SK-N-MC (cell line): ENCODE measurements around the gene CSGALNACT2.

Experiments
- DNase-seq: peaks from one replicate; pipeline ENCODE4 v3.0.0-alpha.2; 2011; ENCODE audit warnings: low read depth, low spot score
- H3K27ac ChIP-seq: fragments of 200-600 bp; sonication (generic); 2 replicates; pipeline ENCODE4 v1.5.1; 2016; ENCODE audit warnings: mixed run types
- H3K36me3 ChIP-seq: fragments of 200-600 bp; sonication (generic); 2 replicates; pipeline ENCODE4 v1.6.1; 2017; ENCODE audit warnings: antibody characterized with exemption, low read length, mixed read lengths; ENCODE audit not compliant: insufficient read depth
- H3K4me3 ChIP-seq: fragments of 200-600 bp; sonication (generic); 2 replicates; pipeline ENCODE4 v1.5.1; 2016
- H3K9ac ChIP-seq: fragments of 200-600 bp; sonication (generic); 2 replicates; pipeline ENCODE4 v1.8.0; 2017; ENCODE audit warnings: mixed run types, mixed read lengths; ENCODE audit not compliant: insufficient read length
- H3K9me3 ChIP-seq: fragments of 200-600 bp; sonication (generic); 2 replicates; pipeline ENCODE4 v1.6.1; 2017; ENCODE audit warnings: low read depth, mild to moderate bottlenecking, antibody characterized with exemption, low read length, moderate library complexity, mixed read lengths
- EZH2 ChIP-seq: fragments of 200-600 bp; sonication (generic); IDR thresholded peaks from one replicate; pipeline ENCODE4 v1.6.1; 2017; ENCODE audit warnings: antibody characterized with exemption
- FOXP2 ChIP-seq: optimal IDR thresholded peaks from 2 replicates; pipeline ENCODE3; 2011; ENCODE audit warnings: mild to moderate bottlenecking, moderate library complexity; ENCODE audit not compliant: insufficient read depth; ENCODE audit errors: extremely low read length, control extremely low read depth
- POLR2AphosphoS5 ChIP-seq: IDR thresholded peaks from 2 replicates; pipeline ENCODE4 v1.6.1; 2012; ENCODE audit warnings: mild to moderate bottlenecking, low read depth, low read length, borderline replicate concordance

Gene CSGALNACT2

DNA sequence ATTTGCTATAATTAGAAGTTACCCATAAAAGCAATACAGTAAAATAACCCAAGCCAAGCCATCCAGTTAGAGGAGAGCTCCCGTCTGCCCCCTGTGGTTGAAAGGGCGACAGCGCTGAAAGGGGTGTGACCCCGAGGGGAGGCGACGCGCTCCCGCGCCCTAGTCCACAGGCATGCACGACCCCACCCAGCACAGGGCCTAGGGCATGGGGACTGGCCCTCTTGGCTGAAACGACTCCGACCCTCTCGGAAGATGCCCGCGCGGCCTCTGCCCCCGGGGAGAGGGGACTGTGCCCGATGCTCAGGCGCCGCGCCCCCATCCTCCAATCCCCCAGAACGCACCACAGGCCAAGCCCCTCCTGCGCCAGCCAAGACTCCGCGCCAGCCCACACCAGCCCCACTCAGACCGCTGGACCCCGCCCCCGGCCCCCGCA lies 64.0 kb downstream of the CSGALNACT2 start:
- no peak overlapping the region for H3K9ac ChIP-seq
- no peak overlapping the region for H3K27ac ChIP-seq
- no peak overlapping the region for H3K4me3 ChIP-seq
- no peaks in the 10 kb centered on the region for H3K36me3 ChIP-seq
- H3K9me3 ChIP-seq, result no peaks in the 10 kb centered on the region
- TF ChIP-seq EZH2, result no peak
- no peak for TF ChIP-seq POLR2AphosphoS5
- TF ChIP-seq FOXP2, result no peak
- no peak for DNase-seq

DNA sequence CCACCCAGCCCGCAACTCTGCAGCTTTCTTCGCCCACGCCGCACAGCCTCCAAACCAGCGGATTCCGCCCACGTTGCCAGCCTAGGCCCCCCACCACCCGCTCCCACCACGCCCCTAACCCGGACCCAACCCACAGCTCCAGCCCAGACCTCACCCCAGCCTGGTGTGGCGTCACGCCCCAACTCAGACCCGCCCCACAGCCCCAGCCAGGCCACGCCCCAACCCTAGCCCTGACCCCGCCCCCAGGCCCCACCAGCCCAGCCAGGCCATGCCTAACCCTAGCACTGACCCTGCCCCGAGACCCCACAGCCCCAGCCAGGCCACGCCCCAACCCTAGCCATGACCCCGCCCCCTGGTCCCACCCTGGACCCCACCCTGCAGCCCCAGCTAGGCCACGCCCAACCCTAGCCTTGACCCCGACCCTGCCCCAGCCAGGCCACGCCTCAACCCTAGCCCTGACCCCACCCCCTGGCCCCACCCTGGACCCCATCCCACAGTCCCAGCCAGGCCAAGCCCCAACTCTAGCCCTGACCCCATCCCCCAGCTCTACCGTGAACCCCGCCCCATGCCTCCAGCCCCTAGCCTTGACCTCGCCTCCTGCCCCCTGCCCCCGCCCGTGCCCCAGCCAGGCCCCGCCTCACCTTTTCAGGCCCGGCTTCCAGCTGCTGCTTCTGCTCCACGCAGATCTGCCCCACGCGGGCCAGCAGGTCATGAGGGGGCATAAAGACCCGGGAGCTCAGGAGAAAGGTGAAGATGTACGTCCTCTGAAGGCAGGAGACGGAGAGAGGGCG lies 64.6 kb downstream of the CSGALNACT2 start:
- no peak for DNase-seq
- H3K9ac ChIP-seq, result no peak overlapping the region
- H3K27ac ChIP-seq, result no peak overlapping the region
- no peak overlapping the region for H3K4me3 ChIP-seq
- H3K9me3 ChIP-seq, result no peaks in the 10 kb centered on the region
- H3K36me3 ChIP-seq, result no peaks in the 10 kb centered on the region
- TF ChIP-seq POLR2AphosphoS5, result no peak

DNA sequence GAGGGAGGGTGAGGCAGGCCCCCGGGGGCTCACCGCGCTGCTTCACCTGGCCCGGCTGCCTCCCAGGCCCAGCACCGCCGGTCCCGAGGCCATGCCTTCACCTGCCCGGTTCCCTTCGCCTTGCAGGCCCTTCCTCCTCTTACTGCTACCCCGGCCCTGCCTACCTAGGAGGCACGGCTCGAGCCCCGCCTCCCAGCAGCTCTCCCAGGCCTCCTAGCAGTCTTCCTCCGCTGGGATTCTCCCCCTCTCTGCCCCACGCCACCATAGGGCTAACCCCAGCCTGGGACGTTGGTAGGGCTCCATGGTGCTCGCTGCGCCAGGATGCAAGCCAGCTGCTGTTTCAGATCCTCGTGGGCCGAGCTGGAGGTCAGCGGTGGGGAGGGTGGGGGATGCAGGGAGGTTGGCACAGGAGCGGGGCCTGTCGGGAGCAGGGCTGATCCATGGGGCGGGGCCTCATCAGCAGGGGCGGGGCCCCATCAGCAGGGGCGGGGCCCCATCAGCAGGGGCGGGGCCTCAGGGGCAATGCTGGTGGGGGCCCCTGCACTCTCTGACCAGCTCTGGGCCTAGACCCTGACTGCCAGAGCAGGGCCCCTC lies 65.3 kb downstream of the CSGALNACT2 start:
- Histone ChIP-seq H3K27ac (no peak overlapping the region), H3K36me3 (no peaks in the 10 kb centered on the region), H3K4me3 (no peak overlapping the region), H3K9ac (no peak overlapping the region), H3K9me3 (no peaks in the 10 kb centered on the region)
- DNase-seq, result no peak
- no peak for TF ChIP-seq FOXP2
- no peak for TF ChIP-seq EZH2
- no peak for TF ChIP-seq POLR2AphosphoS5

DNA sequence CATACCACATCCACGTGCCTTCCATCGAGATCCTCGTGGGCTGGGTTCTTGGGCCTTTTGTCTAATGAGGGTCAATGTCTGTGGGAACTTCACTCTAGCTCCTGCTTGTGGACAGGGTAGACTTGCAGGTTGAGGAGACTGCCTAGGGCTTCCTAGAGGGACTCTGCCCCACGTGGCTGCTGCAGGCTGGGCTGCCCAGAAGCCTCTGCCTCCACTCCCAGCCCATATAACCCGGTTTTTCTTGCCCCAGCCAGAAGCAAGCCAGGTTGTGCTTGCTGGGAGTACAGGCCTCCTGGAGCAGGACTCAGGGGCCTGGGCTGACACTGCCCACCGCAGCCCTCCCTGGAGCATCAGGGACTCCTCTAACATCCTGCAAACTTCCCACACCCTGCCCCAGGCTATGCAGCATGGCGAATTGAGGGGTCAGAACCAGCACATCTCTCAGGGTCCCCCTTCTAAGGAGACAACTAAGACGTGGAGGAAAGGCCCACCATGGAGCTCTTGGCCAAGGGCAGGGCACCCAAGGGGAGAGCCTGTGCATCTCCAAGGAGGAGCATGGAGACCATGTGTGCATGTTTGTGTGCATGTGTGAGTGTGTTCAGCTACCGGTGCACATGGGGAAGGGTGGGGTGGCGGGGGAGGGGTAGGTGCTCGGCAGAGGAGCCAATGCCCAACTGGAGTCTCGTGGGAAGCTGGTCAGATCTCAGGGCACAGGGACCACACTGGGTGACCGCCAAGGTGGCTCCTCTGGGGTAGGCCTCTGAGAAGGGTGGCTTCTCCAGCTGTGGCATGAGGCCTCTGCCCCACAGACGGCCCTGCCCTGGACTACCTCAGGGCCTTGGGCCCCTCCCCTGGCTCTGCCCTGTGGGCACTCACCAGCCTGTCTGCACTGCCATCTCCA lies 66.0 kb downstream of the CSGALNACT2 start:
- no peak for TF ChIP-seq EZH2
- no peak for TF ChIP-seq FOXP2
- TF ChIP-seq POLR2AphosphoS5, result no peak
- Histone ChIP-seq H3K9me3 (no peaks in the 10 kb centered on the region), H3K4me3 (no peak overlapping the region), H3K36me3 (no peaks in the 10 kb centered on the region), H3K9ac (no peak overlapping the region), H3K27ac (no peak overlapping the region)
- DNase-seq, result no peak

DNA sequence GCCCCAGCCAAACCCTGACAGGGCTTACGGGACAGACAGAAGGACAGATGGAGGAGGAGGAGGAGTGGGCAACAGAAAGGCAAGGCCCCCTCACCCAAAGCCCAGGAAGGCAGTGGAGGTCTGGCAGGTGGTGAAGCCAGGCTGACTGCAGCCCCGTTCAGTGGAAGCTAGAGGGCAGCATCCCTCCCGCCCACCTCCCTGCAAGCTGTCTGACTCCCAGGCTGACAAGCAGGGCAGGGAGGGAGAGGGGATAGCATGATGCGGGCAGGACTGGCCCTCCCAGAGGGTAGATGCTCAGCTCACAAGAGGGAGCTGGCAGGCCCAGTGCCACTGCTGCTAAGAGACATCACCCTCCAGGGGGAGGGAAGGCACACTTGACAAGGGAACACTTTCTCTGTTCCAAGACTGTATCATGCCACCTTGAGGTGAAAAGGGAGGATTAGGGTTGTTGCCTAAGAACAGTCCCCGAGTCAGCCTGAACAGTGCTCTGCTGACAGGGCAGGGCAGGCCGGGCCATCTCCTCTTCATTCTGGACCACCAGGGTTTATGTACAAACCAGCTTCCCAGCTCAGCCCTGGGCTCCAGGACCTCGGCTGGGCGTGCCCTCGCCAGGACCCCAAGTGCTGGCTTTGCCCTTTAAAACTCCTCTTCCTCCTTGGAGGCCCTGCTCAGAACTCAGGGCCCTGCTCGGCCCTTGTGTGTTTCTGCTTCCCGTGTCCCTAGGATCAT lies 66.9 kb downstream of the CSGALNACT2 start:
- no peak for TF ChIP-seq POLR2AphosphoS5
- no peak for TF ChIP-seq FOXP2
- no peak for TF ChIP-seq EZH2
- Histone ChIP-seq H3K27ac (no peak overlapping the region), H3K9me3 (no peaks in the 10 kb centered on the region), H3K4me3 (no peak overlapping the region), H3K9ac (no peak overlapping the region), H3K36me3 (no peaks in the 10 kb centered on the region)
- no peak for DNase-seq

DNA sequence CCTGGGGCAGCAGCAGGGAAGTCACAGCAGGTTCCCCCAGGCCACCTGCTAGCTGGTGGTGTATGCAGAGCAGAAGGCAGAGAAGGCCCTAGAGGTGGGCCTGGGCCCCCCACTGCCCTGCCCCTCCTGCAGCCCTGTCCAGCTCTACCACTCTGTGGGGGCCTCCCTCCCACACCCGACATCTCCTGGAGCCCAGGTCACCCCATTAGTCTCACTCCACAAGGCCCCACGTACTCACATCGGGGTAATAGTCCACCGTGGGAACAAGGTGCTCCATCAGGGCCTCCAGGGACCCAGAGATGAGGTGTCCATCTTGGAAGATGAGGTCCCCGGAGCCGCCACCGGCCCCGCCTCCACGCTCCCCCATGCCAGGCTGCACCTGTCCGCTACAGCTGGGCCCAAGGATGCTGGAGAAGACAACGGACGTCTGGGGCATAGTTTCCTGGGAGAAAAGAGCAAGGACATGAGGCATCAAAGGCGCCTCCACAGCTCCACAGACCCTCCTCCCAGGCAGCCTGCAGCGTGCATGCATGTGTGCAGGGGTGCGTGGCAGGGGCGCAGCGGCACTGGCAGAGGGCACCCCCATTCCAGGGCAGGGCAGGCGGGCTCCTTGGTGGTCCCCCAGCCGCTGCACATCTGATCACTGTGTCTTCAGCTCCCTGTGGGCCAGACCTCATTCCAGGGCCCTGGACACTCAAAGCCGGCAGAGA lies 67.6 kb downstream of the CSGALNACT2 start:
- H3K4me3 ChIP-seq, result no peak overlapping the region
- H3K27ac ChIP-seq, result no peak overlapping the region
- H3K9ac ChIP-seq, result no peak overlapping the region
- no peaks in the 10 kb centered on the region for H3K9me3 ChIP-seq
- no peak for DNase-seq
- TF ChIP-seq FOXP2 (no peak), POLR2AphosphoS5 (no peak), EZH2 (no peak)
- H3K36me3 ChIP-seq, result no peaks in the 10 kb centered on the region

DNA sequence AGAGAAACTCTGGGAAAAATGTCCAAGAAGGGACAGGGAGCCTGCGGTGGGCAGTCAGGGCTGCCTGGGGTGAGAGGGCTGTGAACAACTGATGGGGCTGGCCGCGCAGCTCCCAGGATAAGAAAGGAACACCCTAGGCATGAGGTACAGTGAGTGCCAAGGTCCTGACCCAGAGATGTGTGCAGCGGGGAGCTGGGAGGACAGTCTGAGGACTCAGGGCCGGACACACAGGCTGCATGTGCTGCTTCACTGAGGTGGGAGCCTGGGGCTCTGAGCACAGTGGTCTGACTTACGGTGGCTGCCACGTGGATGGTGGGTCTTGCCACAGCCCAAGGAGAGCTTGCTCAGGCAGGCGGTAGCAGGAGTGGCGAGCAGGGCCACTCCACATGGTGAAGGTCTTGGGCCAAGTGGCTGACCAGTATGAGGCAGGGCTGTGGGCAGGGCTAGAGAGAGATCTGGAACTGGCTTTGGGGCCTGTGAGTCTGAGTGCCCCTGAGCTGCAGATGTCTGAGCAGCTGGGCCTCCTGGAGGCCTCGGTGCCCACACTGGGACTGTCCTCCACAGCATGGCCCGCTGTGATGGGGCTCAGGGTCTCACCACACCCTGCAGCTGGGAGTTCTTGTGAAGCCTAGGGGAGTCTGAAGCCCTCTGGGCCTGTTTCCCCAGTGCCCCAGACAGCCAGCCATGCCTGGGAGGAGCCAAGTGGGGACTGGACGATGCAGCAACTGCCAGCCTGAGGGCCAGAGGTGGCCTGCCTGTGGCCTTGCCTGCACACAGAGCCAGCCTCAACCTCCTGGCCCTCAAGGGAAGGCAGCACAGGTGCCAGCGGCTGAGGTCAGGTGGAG lies 68.4 kb downstream of the CSGALNACT2 start:
- DNase-seq, result no peak
- TF ChIP-seq POLR2AphosphoS5 (no peak), EZH2 (no peak), FOXP2 (no peak)
- no peak overlapping the region for H3K9ac ChIP-seq
- H3K36me3 ChIP-seq, result no peaks in the 10 kb centered on the region
- no peak overlapping the region for H3K4me3 ChIP-seq
- no peaks in the 10 kb centered on the region for H3K9me3 ChIP-seq
- no peak overlapping the region for H3K27ac ChIP-seq
